ENCODE data around the gene ZDHHC5.

DNA sequence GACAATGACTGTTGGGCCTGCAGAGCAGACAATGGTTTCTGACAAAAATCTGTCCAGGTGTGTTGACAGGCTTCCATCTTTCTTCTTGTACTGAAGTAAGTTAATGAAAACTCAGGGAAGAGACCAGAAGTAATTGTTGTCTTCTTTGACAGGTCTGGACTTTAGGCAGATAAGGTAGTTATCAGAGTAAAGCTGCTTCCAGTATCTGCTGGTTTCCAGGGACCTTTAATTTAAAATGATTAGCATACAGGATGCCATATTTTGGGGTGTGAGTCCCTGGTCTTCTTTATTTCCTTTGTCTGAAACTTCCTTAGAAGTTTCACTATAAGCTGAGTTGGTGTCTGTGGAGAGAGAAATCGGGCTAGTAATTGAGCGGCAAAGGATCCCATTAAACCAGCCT is 45.9 kb downstream of the ZDHHC5 start:
- TF ChIP-seq, protein P1, sequence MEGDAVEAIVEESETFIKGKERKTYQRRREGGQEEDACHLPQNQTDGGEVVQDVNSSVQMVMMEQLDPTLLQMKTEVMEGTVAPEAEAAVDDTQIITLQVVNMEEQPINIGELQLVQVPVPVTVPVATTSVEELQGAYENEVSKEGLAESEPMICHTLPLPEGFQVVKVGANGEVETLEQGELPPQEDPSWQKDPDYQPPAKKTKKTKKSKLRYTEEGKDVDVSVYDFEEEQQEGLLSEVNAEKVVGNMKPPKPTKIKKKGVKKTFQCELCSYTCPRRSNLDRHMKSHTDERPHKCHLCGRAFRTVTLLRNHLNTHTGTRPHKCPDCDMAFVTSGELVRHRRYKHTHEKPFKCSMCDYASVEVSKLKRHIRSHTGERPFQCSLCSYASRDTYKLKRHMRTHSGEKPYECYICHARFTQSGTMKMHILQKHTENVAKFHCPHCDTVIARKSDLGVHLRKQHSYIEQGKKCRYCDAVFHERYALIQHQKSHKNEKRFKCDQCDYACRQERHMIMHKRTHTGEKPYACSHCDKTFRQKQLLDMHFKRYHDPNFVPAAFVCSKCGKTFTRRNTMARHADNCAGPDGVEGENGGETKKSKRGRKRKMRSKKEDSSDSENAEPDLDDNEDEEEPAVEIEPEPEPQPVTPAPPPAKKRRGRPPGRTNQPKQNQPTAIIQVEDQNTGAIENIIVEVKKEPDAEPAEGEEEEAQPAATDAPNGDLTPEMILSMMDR (IDR thresholded peaks at IDR 0.05; ENCODE audit: low read length): no peak
- no peak for TF ChIP-seq EZH2 (IDR thresholded peaks at IDR 0.05; ENCODE audit: borderline replicate concordance, low read length)
